ENCODE results near the gene INSIG2. TPM values are rescaled to one million over a fixed set of nuclear protein-coding genes. Genes with fewer than 3 reads are reported as not detected.

INSIG2 gene
- total RNA-seq, 1 donor from 2014 or later, result 25.6 TPM

DNA sequence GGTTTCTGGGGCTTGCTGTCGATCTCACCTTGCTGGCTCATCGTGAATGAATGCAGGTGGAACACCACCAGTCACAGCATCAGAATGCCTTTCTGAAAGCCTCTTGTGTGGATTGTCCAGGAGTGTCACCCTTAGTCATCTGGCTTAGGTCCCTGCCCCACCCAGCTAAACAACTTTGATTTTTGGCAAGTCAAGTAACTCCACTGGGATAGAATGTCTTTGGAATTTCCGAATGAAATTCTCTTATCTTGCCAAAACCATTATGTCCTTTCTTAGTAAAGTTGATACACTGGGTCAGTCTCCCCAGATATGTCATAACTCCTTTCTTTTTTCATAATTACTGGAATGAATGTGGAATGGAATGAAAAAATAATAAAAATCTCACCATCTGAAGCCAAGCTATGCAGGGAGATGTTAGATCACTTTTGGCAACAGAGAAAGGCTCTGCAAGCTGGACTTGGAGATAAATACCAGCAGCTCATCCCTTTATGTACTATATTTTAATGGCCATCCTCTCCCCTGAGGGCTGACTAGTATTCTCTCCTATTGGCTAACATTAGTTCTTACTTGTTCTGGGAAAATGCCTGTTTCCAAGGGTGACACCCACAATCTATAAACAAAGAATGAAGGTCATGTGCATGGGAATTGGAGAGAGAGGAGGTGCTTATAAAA lies 35.4 kb downstream of the INSIG2 start:
- Histone ChIP-seq H3K4me1 (peaks cover 45% of the 10 kb centered on the region), H3K36me3 (no peaks in the 10 kb centered on the region), H3K4me3 (no peak overlapping the region), H3K27me3 (ENCODE audit: low read depth) (no peaks in the 10 kb centered on the region), H3K27ac (peak overlapping the region; percentile 66), H3K9me3 (no peaks in the 10 kb centered on the region)
- ATAC-seq (peak; percentile 75 to 80), DNase-seq (no peak)
- intact Hi-C loops (cut with DNase I), result no loop called here
- TF ChIP-seq, protein P1, sequence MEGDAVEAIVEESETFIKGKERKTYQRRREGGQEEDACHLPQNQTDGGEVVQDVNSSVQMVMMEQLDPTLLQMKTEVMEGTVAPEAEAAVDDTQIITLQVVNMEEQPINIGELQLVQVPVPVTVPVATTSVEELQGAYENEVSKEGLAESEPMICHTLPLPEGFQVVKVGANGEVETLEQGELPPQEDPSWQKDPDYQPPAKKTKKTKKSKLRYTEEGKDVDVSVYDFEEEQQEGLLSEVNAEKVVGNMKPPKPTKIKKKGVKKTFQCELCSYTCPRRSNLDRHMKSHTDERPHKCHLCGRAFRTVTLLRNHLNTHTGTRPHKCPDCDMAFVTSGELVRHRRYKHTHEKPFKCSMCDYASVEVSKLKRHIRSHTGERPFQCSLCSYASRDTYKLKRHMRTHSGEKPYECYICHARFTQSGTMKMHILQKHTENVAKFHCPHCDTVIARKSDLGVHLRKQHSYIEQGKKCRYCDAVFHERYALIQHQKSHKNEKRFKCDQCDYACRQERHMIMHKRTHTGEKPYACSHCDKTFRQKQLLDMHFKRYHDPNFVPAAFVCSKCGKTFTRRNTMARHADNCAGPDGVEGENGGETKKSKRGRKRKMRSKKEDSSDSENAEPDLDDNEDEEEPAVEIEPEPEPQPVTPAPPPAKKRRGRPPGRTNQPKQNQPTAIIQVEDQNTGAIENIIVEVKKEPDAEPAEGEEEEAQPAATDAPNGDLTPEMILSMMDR (IDR thresholded peaks at IDR 0.05), result no peak

DNA sequence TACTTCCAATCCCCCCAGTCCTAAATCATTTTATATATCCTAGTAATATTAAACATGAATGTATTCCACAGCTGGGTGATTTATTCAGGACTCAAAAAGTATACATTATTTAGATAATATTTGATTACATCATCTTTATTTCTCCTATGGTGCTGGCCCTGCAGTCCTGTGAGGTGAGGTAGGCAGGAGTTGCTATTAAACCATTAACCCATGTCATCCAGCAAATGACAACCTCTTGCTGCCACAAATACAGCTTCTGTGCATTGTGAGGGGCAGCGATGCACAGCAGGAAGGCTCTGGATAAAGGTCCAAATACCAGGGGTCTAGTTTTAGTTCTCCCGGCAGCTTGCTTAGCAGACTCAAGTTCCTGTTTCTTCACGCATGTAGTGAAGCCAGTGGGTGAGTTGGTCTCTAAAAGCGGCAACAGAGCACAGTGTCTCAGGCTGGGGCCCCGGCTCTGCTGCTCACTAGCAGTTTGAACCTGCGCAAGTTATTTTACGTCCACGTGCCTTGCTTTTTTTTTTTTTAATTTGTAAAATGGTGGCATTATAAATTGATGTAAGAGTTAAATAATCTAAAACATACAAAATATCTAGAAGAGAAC lies 36.1 kb downstream of the INSIG2 start:
- DNase-seq (no peak), ATAC-seq (no peak)
- no peaks in the 10 kb centered on the region for H3K9me3 ChIP-seq
- peak overlapping the region; percentile 66 for H3K27ac ChIP-seq
- intact Hi-C loops (cut with DNase I), result no loop called here
- no peaks in the 10 kb centered on the region for H3K36me3 ChIP-seq
- peaks cover 38% of the 10 kb centered on the region for H3K4me1 ChIP-seq
- no peaks in the 10 kb centered on the region for H3K27me3 ChIP-seq (ENCODE audit: low read depth)
- no peak overlapping the region for H3K4me3 ChIP-seq
- TF ChIP-seq, protein P1 (IDR thresholded peaks at IDR 0.05), result no peak

GRCh38 chr2:118127250-118127649 lies 39.0 kb downstream of the INSIG2 start:
- H3K9me3 ChIP-seq, result no peaks in the 10 kb centered on the region
- H3K27me3 ChIP-seq (ENCODE audit: low read depth), result no peaks in the 10 kb centered on the region
- DNase-seq, result no peak
- no peak overlapping the region for H3K27ac ChIP-seq
- intact Hi-C loops (cut with DNase I), result no loop called here
- H3K36me3 ChIP-seq, result no peaks in the 10 kb centered on the region
- TF ChIP-seq, protein P1 (IDR thresholded peaks at IDR 0.05), result no peak
- no peak overlapping the region for H3K4me3 ChIP-seq
- ATAC-seq, result no peak
- peaks cover 23% of the 10 kb centered on the region for H3K4me1 ChIP-seq

DNA sequence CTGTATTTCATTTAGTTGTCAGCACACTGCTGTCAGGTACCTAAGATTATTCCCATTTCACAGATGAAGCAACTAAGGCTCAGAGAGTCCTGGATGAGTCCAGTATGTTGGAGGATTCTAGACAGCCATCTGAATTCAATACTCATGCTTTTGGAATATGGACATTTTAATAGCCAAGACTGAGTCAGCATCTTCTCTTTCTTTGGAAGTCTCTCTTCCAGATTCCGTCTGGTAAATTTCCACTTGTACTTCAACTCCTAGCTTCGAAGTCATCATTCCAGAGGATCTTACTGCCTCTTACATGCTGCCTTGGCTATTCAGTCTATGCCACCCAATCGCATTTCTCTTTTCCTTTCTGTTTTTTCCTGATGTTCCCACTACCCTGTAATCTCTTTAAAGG lies 40.6 kb downstream of the INSIG2 start:
- no peak for DNase-seq
- H3K4me3 ChIP-seq, result no peak overlapping the region
- H3K27me3 ChIP-seq (ENCODE audit: low read depth), result no peaks in the 10 kb centered on the region
- intact Hi-C loops (cut with DNase I), result no loop called here
- H3K9me3 ChIP-seq, result no peaks in the 10 kb centered on the region
- no peak overlapping the region for H3K27ac ChIP-seq
- ATAC-seq, result no peak
- peaks cover 7% of the 10 kb centered on the region for H3K4me1 ChIP-seq
- TF ChIP-seq, protein P1 (IDR thresholded peaks at IDR 0.05), result no peak
- H3K36me3 ChIP-seq, result no peaks in the 10 kb centered on the region

- no peaks in the 10 kb centered on the region for H3K36me3 ChIP-seq
- no peak overlapping the region for H3K4me3 ChIP-seq
- DNase-seq (no peak), ATAC-seq (no peak)
- H3K9me3 ChIP-seq, result no peaks in the 10 kb centered on the region
- TF ChIP-seq, protein P1 (IDR thresholded peaks at IDR 0.05), result no peak
- no peak overlapping the region for H3K27ac ChIP-seq
- no peaks in the 10 kb centered on the region for H3K4me1 ChIP-seq
- H3K27me3 ChIP-seq (ENCODE audit: low read depth), result no peaks in the 10 kb centered on the region
- intact Hi-C loops (cut with DNase I), result no loop called here
Observed at GRCh38 chr2:118130385-118130784, 42.1 kb downstream of the INSIG2 start.

Measured in lower lobe of right lung (tissue), 2 donors.